Measurements from ENCODE around the gene CD4. TPM values are rescaled to one million over a fixed set of nuclear protein-coding genes. Genes with fewer than 3 reads are reported as not detected.
A peak's percentile ranks its signal among the peaks of the same experiment; 100 is the strongest.
"Not testable (repeated sequence)": the region's sequence is repeated elsewhere in the genome, so short reads cannot be mapped to it uniquely, and the experiment has no call there.

The CD4 gene
- total RNA-seq, 1 experiment from 2014 or later: 0.42 TPM

- BruUV-seq (replicated peaks): no TSS peak
- Histone ChIP-seq H3K36me3 (ENCODE audit: control insufficient read depth in 1 of 2, insufficient read depth in 2 of 2, low read length in 2 of 2) (peaks cover 12 to 17% of the 10 kb centered on the region in 2 experiments; a peak in 3 of 4 replicates), H2AFZ (ENCODE audit: low read depth, low read length, poor library complexity, severe bottlenecking) (no peak overlapping the region), H3K4me2 (ENCODE audit: low read length) (peak overlapping the region; percentile 1; the same call in 1 of the 2 replicates), H3K4me3 (replicated peaks in 1 of 2; ENCODE audit: low read depth in 1 of 2, low read length in 2 of 2) (no peak overlapping the region), H4K20me1 (ENCODE audit: insufficient read depth) (no peaks in the 10 kb centered on the region), H3K4me1 (ENCODE audit: control insufficient read depth in 1 of 2, insufficient read depth in 2 of 2, low read length in 2 of 2) (peaks cover 0 to 12% of the 10 kb centered on the region in 2 experiments; a peak in 2 of 4 replicates), H3K9me2 (ENCODE audit: insufficient read depth) (no peaks in the 10 kb centered on the region), H3K9me3 (ENCODE audit: control insufficient read depth in 1 of 2, insufficient read depth in 1 of 2, low read depth in 1 of 2, low read length in 2 of 2) (no peaks in the 10 kb centered on the region), H3K9ac (ENCODE audit: low read length) (no peak overlapping the region), H3K27ac (ENCODE audit: low read depth, low read length) (no peak overlapping the region), H3K79me2 (ENCODE audit: insufficient read depth, low read length) (no peaks in the 10 kb centered on the region), H3K27me3 (ENCODE audit: insufficient read depth, low read length) (no peaks in the 10 kb centered on the region)
- DNase-seq (ENCODE audit: low read depth, low spot score): no peak
- TF ChIP-seq YY1 (IDR thresholded peaks at IDR 0.05; ENCODE audit: extremely low read depth, insufficient replicate concordance, low read depth, low read length) (no peak), FOSL1 (IDR thresholded peaks at IDR 0.05; ENCODE audit: low read depth) (no peak), POLR2A (IDR thresholded peaks at IDR 0.05; ENCODE audit: borderline replicate concordance, extremely low read depth, insufficient read depth, insufficient read length) (no peak), ZFX (IDR thresholded peaks at IDR 0.05) (no peak), SIN3A (IDR thresholded peaks at IDR 0.05; ENCODE audit: low read depth) (no peak), ZNF274 (IDR thresholded peaks at IDR 0.05; ENCODE audit: low read depth, low read length) (no peak), ATF3 (IDR thresholded peaks at IDR 0.05) (no peak), RAD21 (IDR thresholded peaks at IDR 0.05; ENCODE audit: low read depth) (no peak), CBX3 (IDR thresholded peaks at IDR 0.05; ENCODE audit: low read depth) (no peak)
- CTCF ChIA-PET: no interaction called here
- RAD21 ChIA-PET (ENCODE audit: low non-redundant PET in 1 of 2, low total read pairs in 2 of 2, uncharacterized antibody in 2 of 2, unreplicated experiment in 2 of 2): no interaction called here
- POLR2A ChIA-PET: no interaction called here
- intact Hi-C loops (cut with micrococcal nuclease): no loop called here
- no peak for ATAC-seq
Measured at GRCh38 chr12:6742834-6743233, 46.5 kb upstream of the CD4 start.

DNA sequence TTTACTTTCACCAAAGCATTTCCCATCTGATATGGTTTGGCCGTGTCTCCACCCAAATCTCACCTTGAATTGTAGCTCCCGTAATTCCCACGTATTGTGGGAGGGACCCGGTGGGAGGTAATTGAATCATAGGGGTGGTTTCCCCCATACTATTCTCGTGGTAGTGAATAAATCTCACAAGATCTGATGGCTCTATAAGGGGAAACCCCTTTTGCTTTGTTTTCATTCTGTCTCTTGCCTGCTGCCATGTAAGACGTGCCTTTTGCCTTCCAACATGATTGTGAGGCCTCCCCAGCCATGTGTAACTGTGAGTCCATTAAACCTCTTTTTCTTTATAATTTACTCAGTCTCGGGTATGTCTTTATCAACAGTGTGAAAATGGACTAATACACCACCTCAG lies 46.0 kb upstream of the CD4 start:
- H4K20me1 ChIP-seq (ENCODE audit: insufficient read depth); H3K9me3 ChIP-seq (ENCODE audit: control insufficient read depth in 1 of 2, insufficient read depth in 1 of 2, low read depth in 1 of 2, low read length in 2 of 2); CTCF ChIA-PET; H3K27me3 ChIP-seq (ENCODE audit: insufficient read depth, low read length); RAD21 ChIA-PET (ENCODE audit: low non-redundant PET in 1 of 2, low total read pairs in 2 of 2, uncharacterized antibody in 2 of 2, unreplicated experiment in 2 of 2); H3K4me2 ChIP-seq (ENCODE audit: low read length); H3K4me3 ChIP-seq (replicated peaks in 1 of 2; ENCODE audit: low read depth in 1 of 2, low read length in 2 of 2); DNase-seq (ENCODE audit: low read depth, low spot score); H3K27ac ChIP-seq (ENCODE audit: low read depth, low read length); H2AFZ ChIP-seq (ENCODE audit: low read depth, low read length, poor library complexity, severe bottlenecking); H3K9me2 ChIP-seq (ENCODE audit: insufficient read depth); POLR2A ChIA-PET; ATAC-seq; intact Hi-C loops (cut with micrococcal nuclease); BruUV-seq (replicated peaks); H3K79me2 ChIP-seq (ENCODE audit: insufficient read depth, low read length); H3K9ac ChIP-seq (ENCODE audit: low read length): not testable (repeated sequence)
- Histone ChIP-seq H3K4me1 (ENCODE audit: control insufficient read depth in 1 of 2, insufficient read depth in 2 of 2, low read length in 2 of 2) (peaks cover 0 to 12% of the 10 kb centered on the region in 2 experiments; a peak in 2 of 4 replicates), H3K36me3 (ENCODE audit: control insufficient read depth in 1 of 2, insufficient read depth in 2 of 2, low read length in 2 of 2) (peaks cover 17 to 22% of the 10 kb centered on the region in 2 experiments; a peak in 3 of 4 replicates)
